HepG2 (cell line): ENCODE data around the gene CHTF18. TPM values are rescaled to one million over a fixed set of nuclear protein-coding genes. Genes with fewer than 3 reads are reported as not detected.
A peak's percentile ranks its signal among the peaks of the same experiment; 100 is the strongest.

Experiments
- CBFB ChIP-seq: sonication (generic); formaldehyde crosslinking; IDR thresholded peaks from 2 replicates; pipeline ENCODE4 v1.4.0; 2020; ENCODE audit warnings: missing genetic modification reagents
- CC2D1A ChIP-seq: sonication (generic); formaldehyde crosslinking; IDR thresholded peaks from 2 replicates; pipeline ENCODE4 v1.8.1; 2023; ENCODE audit warnings: mild to moderate bottlenecking, missing genetic modification reagents
- CCAR2 ChIP-seq: fragments of 200-400 bp; formaldehyde crosslinking; optimal IDR thresholded peaks from 2 replicates; pipeline ENCODE3; 2018; ENCODE audit warnings: low read depth, mild to moderate bottlenecking, low read length, moderate library complexity
- CSRNP2 ChIP-seq: sonication (generic); formaldehyde crosslinking; conservative IDR thresholded peaks from 2 replicates; pipeline ENCODE4 v1.8.0; 2022; ENCODE audit warnings: low read depth, missing genetic modification reagents
- ERF ChIP-seq: IDR thresholded peaks from 2 replicates; pipeline ENCODE4 v1.6.1; 2018; ENCODE audit warnings: missing biosample characterization, missing genetic modification reagents
- HDAC2 ChIP-seq: sonication (generic); formaldehyde crosslinking; IDR thresholded peaks from 2 replicates; pipeline ENCODE4 v1.4.0; 2020; ENCODE audit warnings: missing genetic modification reagents
- MAF1 ChIP-seq: sonication (generic); formaldehyde crosslinking; IDR thresholded peaks from 2 replicates; pipeline ENCODE4 v1.5.0; 2020; ENCODE audit warnings: missing genetic modification reagents, borderline replicate concordance
- MAZ ChIP-seq, 2 experiments: sonication (generic) in 1 of 2; formaldehyde crosslinking in 1 of 2; IDR thresholded peaks; 2 replicates each; pipeline versions ENCODE4 v1.5.0 to v1.6.1; 2012 to 2020; ENCODE audit warnings: low read depth in 2 of 2, mild to moderate bottlenecking in 2 of 2, borderline replicate concordance in 1 of 2, improper control_type of control experiment in 1 of 2, low read length in 1 of 2, missing genetic modification reagents in 1 of 2, moderate library complexity in 1 of 2
- MTA1 ChIP-seq: sonication (generic); formaldehyde crosslinking; IDR thresholded peaks from 2 replicates; pipeline ENCODE4 v1.4.0; 2020; ENCODE audit warnings: missing genetic modification reagents, mild to moderate bottlenecking, borderline replicate concordance
- MTF2 ChIP-seq: sonication (generic); formaldehyde crosslinking; IDR thresholded peaks from 2 replicates; pipeline ENCODE4 v1.5.0; 2020; ENCODE audit warnings: missing genetic modification reagents, borderline replicate concordance
- MXD4 ChIP-seq: IDR thresholded peaks from 2 replicates; pipeline ENCODE4 v1.6.1; 2016; ENCODE audit warnings: mild to moderate bottlenecking, missing biosample characterization, missing genetic modification reagents
- PHF21A ChIP-seq: sonication (generic); formaldehyde crosslinking; IDR thresholded peaks from 2 replicates; pipeline ENCODE4 v1.5.0; 2020; ENCODE audit warnings: mild to moderate bottlenecking, missing genetic modification reagents
- PLRG1 ChIP-seq: fragments of 450-650 bp; conservative IDR thresholded peaks from 2 replicates; pipeline ENCODE4 v1.6.1; 2016
- RELA ChIP-seq: sonication (generic); formaldehyde crosslinking; IDR thresholded peaks from 2 replicates; pipeline ENCODE4 v1.4.0; 2020; ENCODE audit warnings: missing genetic modification reagents
- SAP130 ChIP-seq: IDR thresholded peaks from 2 replicates; pipeline ENCODE4 v1.6.1; 2016; ENCODE audit warnings: low read depth
- SP2 ChIP-seq: sonication (generic); formaldehyde crosslinking; IDR thresholded peaks from 2 replicates; pipeline ENCODE4 v1.5.1; 2020; ENCODE audit warnings: mild to moderate bottlenecking, missing genetic modification reagents
- SP4 ChIP-seq: sonication (generic); formaldehyde crosslinking; IDR thresholded peaks from 2 replicates; pipeline ENCODE4 v1.8.1; 2023; ENCODE audit warnings: mild to moderate bottlenecking, missing genetic modification reagents
- SRF ChIP-seq: IDR thresholded peaks from 2 replicates; pipeline ENCODE4 v1.6.1; 2011; ENCODE audit warnings: mild to moderate bottlenecking, low read depth, low read length, moderate library complexity
- TEAD3 ChIP-seq: optimal IDR thresholded peaks from 2 replicates; pipeline ENCODE3; 2016; ENCODE audit warnings: borderline replicate concordance
- U2AF2 ChIP-seq: fragments of 200-400 bp; formaldehyde crosslinking; IDR thresholded peaks from 2 replicates; pipeline ENCODE4 v1.6.1; 2017; ENCODE audit warnings: low read depth, mild to moderate bottlenecking, low read length
- ZNF253 ChIP-seq: sonication (generic); formaldehyde crosslinking; IDR thresholded peaks from 2 replicates; pipeline ENCODE4 v1.8.0; 2022; ENCODE audit warnings: mild to moderate bottlenecking, missing genetic modification reagents, borderline replicate concordance
- ZNF530 ChIP-seq: sonication (generic); formaldehyde crosslinking; IDR thresholded peaks from 2 replicates; pipeline ENCODE4 v1.5.0; 2020; ENCODE audit warnings: low read depth, mild to moderate bottlenecking, missing genetic modification reagents
- ZNF558 ChIP-seq: sonication (generic); formaldehyde crosslinking; IDR thresholded peaks from 2 replicates; pipeline ENCODE4 v1.9.0; 2022; ENCODE audit warnings: mild to moderate bottlenecking, missing genetic modification reagents, borderline replicate concordance
- ZNF569 ChIP-seq: sonication (generic); formaldehyde crosslinking; IDR thresholded peaks from 2 replicates; pipeline ENCODE4 v1.5.0; 2020; ENCODE audit warnings: mild to moderate bottlenecking, missing genetic modification reagents, moderate library complexity, borderline replicate concordance
- ZNF710 ChIP-seq: sonication (generic); formaldehyde crosslinking; IDR thresholded peaks from 2 replicates; pipeline ENCODE4 v1.5.0; 2020; ENCODE audit warnings: mild to moderate bottlenecking, missing genetic modification reagents, borderline replicate concordance
- ZNF724P ChIP-seq: sonication (generic); formaldehyde crosslinking; IDR thresholded peaks from 2 replicates; pipeline ENCODE4 v1.8.0; 2022; ENCODE audit warnings: missing genetic modification reagents, borderline replicate concordance
- polyA plus RNA-seq, 8 experiments: library from polyadenylated mRNA; depleted of rRNA in 3 of 8; stranded (reverse) in 7 of 8; unstranded in 1 of 8; fragments of >200 nt; fragmentation: Illumina TruSeq in 4 of 8; extraction: Trizol in 4 of 8; gene quantifications; 2 replicates each; pipeline versions ENCODE4 v1.2.1 to v1.2.3, GENCODE V29; 2011 to 2016; ENCODE audit warnings: low read depth in 4 of 8, missing spikeins in 1 of 8, mixed read lengths in 1 of 8; ENCODE audit not compliant: insufficient read depth in 1 of 8
- total RNA-seq, 5 experiments: library from RNA; depleted of rRNA; stranded (reverse); fragments of >200 nt; fragmentation: Illumina TruSeq; extraction: Trizol; gene quantifications; 2 replicates each; pipeline ENCODE4 v1.2.3, GENCODE V29; 2016; ENCODE audit warnings: low read depth in 1 of 5

The CHTF18 gene
- total and polyA plus RNA-seq, 2 of the 13 experiments (the other 11 are each of a cell fraction or from before 2014, with no cell fraction given) = 8.6 to 22.9 TPM

- TF ChIP-seq MAF1 (CRISPR knock-in tag) = no peak
- TF ChIP-seq SP2 (CRISPR knock-in tag) = peak; percentile 83
- no peak for TF ChIP-seq SRF
- 0 out of 2 replicates have a peak, but pooled peaks have one; percentile 48 for TF ChIP-seq ZNF558 (CRISPR knock-in tag)
- no peak for TF ChIP-seq MAZ (IDR thresholded peaks at IDR 0.05; ENCODE audit: borderline replicate concordance, low read depth, low read length)
- TF ChIP-seq MAZ (CRISPR knock-in tag; IDR thresholded peaks at IDR 0.05; ENCODE audit: low read depth) = no peak; the same call in 1 of the 2 replicates
- TF ChIP-seq ZNF569 (CRISPR knock-in tag) = no peak
- peak; percentile 63 for TF ChIP-seq HDAC2 (CRISPR knock-in tag)
- no peak for TF ChIP-seq TEAD3
- peak; percentile 55; the same call in 1 of the 2 replicates for TF ChIP-seq MTA1
- TF ChIP-seq ZNF724P (CRISPR knock-in tag) = 0 out of 2 replicates have a peak, but pooled peaks have one; percentile 34
- TF ChIP-seq SP4 (CRISPR knock-in tag) = peak; percentile 91; the same call in 1 of the 2 replicates
- no peak for TF ChIP-seq ZNF710 (CRISPR knock-in tag)
- TF ChIP-seq CCAR2 = no peak
- TF ChIP-seq SAP130 (CRISPR knock-in tag) = peak; percentile 94
- TF ChIP-seq CC2D1A (CRISPR knock-in tag) = no peak
- 0 out of 2 replicates have a peak, but pooled peaks have one; percentile 22 for TF ChIP-seq CBFB (CRISPR knock-in tag)
- no peak for TF ChIP-seq U2AF2
- TF ChIP-seq PLRG1 = no peak
- 0 out of 2 replicates have a peak, but pooled peaks have one; percentile 43 for TF ChIP-seq ZNF530 (CRISPR knock-in tag)
- 0 out of 2 replicates have a peak, but pooled peaks have one; percentile 28 for TF ChIP-seq ERF
- TF ChIP-seq RELA (CRISPR knock-in tag) = no peak
- TF ChIP-seq PHF21A = no peak
- no peak for TF ChIP-seq ZNF253 (CRISPR knock-in tag)
- no peak for TF ChIP-seq CSRNP2 (CRISPR knock-in tag)
- peak; percentile 62 for TF ChIP-seq MXD4 (CRISPR knock-in tag)
- TF ChIP-seq MTF2 (CRISPR knock-in tag) = no peak
Measured at GRCh38 chr16:788399-789126, at the start of gene CHTF18 (continued).
